HG03439 (cell line): Measurements from ENCODE around the gene TSPYL1.

Source experiments
- ATAC-seq: cut with Tn5 transposase; IDR thresholded peaks from one replicate; pipeline ENCODE4 v1.9.1; 2021; ENCODE audit warnings: mild to moderate bottlenecking, moderate library complexity; ENCODE audit not compliant: unreplicated experiment

TSPYL1 gene

DNA sequence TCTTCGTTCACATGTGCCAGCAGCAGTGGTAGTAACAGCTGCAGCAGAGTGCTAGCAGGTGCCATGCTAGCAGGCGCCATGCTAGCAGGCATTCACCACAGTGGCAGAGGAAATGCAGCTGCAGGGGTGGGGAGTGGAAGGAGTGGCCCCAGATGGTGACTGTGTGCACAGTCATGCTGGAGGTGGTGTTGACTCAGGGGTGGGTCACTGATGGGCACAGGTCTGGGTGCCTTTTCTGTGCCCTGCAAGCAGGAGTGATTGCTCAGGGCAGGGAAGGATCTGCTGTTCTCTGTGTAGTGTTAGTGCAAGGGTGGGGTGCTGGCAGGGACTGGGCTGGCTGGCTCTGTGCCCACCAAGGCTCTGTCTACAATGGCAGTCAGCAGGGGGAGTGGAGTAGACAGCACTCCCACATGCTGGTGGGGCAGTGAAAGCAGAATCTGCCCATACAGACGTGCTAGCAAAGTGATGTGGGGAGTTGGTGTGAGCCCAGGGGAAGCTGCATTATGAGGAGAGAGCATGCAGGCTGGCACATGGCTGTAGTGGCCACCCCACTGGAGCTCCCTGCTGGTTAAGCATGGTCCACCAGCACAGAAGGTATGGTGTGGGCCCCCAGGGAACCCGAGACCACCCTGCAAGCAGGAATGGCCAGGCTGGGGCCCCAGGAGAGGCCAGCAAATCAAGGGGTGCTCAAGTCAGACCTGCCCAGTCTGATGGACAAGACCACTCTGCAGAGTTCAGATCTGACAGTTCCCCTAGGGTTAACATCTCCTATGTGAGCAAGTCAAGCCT is 14.5 kb downstream of the TSPYL1 start:
- no peak for ATAC-seq

DNA sequence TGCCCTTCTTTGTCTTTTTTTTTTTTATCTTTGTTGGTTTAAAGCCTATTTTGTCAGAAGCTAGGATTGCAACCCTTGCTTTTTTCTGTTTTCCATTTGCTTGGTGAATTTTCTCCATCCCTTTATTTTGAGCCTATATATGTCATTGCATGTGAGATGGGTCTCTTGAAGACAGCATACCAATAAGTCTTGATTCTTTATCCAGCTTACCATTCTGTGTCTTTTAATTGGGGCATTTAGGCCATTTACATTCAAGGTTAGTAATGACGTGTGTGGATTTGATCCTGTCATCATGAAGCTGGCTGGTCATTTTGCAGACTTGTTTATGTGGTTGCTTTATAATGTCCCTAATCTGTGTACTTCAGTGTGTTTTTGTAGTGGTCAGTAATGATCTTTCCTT is 16.4 kb downstream of the TSPYL1 start:
- ATAC-seq: no peak

DNA sequence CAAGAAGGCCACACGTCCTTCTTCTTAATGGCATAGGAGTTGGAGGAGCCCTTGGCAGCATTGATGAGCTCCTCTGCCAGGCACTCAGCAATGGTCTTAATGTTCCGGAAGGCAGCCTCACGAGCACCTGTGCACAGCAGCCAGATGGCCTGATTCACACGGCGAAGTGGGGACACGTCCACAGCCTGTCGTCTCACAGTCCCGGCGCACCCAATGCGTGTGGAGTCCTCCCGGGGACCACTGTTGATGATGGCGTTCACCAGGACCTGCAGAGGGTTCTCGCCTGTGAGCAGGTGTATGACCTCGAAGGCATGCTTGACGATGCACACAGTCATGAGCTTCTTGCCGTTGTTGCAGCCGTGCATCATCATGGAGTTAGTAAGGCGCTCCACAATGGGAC is 21.2 kb downstream of the TSPYL1 start:
- no peak for ATAC-seq

DNA sequence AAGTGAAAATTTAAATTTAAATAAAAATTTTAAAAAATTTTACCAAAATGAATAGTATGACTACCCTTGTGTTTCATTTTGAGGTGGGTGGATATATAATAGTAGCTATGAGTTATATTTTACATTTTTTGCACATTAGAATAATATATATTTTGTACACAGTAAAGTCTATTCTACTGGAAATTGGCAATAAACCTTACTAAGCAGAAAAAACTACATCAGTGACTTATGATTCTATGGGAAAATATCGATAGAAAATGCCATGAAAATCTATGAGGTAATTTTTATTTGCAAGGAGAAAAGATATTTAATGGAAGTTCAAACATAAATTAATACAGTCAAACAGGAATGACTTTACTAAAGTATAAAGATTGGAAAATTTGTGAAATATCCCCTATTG is 23.0 kb downstream of the TSPYL1 start:
- ATAC-seq: no peak

DNA sequence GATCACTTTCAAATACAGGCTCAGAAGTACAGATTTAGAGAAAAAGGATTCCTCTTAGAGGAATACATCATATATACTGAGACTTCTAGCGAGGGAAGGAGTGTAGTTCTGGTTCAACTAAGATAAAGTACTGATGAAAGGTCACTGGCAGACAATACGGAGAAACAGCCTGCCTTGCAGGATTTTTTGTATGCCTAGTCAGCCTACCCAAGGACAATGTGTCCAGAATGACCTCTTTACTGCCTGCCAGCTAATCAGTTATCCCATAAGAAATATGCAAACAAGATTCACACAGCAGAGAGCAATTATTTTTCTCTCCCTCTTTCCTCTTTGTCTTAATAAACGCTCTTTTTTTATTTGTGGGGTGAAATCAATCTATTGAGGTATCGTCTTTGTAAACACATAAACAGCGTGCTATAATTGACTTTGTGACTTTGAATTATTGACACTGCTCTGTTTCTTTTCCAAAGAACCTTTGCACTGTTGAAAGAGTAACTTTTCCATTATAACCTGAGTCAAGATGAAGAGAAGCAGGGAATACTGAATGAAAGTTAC is 24.4 kb downstream of the TSPYL1 start:
- ATAC-seq: no peak

DNA sequence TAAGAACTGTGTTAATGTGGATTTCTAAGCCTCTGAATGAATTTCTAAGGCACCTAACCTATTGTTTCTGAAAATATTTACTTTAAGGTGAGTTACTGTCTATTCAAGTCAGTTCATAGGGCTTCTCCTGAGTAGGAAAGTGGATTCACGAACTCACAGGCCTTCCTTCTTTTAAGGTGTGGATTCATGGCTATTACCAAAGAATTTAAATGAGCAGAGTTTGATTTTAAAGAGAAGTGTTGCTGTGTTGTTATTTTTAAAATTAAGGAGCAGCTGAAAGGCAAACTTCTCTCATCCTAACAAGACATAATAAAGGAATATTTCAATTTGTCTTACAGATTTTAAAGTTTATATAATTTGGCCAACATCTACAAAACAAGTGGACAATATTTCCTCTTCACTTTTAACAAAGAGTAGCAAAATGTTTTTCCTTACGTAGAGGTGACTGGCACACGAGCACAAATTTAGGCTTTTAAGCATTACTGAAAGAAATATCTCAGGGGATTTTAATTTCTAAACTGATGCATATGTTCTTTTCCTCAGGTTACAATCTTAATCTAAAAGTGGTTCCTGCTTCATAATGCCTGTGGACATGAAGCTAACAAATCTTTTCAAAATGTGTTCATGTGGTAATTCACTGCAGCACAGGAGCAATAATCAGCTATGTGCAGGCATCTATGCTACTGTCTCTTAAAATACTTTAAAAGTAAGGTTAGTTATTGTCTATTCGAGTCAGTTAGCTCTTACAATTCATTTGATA is 25.3 kb downstream of the TSPYL1 start:
- peak; percentile 35 for ATAC-seq

DNA sequence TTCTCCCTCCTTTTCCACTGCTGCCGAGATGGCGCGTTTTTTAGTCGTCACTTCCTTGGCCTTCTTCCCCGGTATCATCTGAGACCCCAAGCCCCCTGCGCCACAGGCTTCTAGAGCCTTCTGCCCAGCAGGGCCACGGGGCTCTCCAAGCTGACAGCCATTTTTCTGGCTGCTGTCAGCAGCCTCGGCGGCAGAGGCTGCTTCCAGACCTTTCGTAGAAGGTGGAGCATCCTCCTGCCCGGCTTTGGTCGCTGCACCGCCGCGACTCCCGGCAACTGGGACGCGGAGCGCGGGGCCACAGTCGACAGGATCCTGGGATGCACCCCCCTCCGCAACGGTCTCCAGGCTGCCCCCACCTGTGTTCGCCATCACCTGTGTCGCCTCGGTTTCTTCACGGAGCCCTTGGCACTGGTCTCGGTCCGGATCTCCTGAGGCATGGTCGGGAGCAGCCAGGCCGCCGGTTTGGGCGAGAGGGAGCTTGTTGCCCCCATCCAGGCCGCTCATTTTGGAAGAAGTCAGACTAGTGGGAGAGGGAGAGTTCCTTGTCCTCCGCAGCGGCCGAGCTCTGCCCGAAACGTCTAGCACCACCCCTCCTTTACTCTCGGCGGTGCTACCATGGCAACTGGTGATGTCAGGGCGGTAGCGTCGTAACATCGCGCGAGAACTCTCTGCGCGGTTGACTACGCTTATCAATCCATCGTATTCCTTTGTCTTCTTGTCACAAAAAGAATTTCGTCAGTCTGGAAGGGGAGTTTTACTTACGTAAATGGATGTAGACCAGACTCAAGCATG is 26.0 kb downstream of the TSPYL1 start, which contains the start of gene TSPYL4:
Gene TSPYL4, minus strand, starts transcription at position 571 of the 792 bp plus-strand sequence. Its CDS starts 67 bp downstream, at position 504.
- peak; percentile 100 for ATAC-seq

DNA sequence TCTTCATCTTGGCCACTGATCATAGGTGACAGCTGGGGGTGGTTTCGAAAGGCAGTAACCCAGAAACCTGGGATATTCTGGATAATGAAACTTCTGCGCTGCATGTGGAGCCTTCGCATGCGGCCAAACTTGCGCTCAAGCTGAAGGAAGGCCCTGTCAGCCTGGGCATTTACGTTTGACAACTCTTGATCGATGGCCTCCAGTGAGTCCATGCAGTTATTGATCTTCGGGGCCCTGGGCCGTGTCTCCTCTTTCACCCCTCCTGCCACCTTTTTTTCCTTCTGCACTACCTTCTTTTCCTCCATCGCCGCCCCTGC is 26.6 kb downstream of the TSPYL1 start:
- no peak for ATAC-seq

DNA sequence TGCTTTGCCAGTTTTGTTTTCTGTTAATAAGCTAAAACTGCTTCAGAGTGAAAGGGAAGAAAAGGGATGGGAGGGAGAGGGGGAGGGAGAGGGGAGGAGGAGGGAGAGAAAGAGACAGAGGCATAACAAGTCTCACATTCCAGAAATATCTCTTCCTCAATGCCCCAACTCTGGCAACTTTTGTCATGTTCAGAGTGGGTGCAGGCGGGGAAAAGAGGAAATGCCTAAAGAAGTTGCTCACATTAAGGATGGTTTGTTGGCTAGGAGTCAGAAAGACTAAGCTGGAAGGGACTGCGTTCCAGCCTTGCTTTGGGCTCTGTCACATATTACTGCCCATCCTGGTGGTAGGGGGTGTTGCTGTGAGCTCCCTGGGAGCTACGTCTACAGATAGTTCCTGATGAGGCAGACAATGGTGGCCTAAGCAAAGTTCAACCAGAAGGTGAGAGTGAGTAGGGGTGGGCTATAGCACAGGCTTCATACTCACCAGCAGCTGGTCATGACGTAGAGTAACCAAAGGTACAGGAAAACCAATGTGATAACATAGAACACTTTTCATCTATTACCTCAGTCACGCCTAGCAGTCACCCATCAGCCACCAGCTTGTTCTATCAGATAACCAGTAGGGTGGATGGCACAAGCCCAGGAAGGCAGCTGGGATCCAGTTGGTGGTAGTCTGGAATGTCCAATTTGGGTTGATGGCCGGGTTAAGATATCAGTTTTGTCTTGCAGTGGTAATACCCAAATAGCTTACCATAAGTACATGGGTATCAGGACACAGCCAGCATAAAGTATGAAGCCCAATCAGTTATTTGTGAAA is 28.0 kb downstream of the TSPYL1 start:
- ATAC-seq: no peak

DNA sequence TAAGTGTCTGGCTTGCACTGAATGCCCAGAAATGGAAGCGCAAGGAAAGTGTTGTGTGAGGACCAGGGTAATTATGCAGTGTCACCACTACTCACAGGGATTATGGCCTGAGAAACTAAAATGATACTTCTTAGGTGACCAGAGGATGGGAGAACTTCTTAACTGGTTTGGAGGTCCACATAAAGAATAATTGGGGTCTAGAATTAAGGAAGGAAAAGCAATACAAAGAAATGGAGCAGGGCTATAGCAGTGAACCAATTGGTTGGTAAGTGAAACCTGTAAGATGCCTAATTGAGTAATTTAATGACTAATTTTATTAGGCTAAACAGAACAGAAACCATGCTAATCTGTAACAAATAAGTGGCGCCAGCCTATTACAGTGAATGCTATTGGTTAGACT is 31.2 kb downstream of the TSPYL1 start:
- no peak for ATAC-seq

DNA sequence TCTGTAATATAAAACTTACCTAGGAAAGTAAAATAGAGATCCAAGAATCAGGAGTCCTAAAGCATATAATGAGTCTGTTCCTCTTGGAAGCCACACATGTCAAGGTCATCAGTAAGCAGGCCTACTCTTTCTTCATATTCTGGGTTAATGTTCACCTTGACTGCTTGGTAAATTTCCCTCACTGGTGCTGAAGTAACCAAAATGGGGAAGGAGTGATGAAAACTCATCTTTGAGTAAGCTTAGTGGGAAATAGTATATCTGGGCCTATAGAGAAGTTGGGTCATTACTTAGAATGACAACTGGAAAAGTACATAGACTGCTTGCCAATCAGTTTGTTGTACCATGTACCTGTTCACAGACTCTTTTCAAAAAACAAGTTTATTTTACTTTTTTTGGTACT is 32.4 kb downstream of the TSPYL1 start:
- ATAC-seq: no peak

DNA sequence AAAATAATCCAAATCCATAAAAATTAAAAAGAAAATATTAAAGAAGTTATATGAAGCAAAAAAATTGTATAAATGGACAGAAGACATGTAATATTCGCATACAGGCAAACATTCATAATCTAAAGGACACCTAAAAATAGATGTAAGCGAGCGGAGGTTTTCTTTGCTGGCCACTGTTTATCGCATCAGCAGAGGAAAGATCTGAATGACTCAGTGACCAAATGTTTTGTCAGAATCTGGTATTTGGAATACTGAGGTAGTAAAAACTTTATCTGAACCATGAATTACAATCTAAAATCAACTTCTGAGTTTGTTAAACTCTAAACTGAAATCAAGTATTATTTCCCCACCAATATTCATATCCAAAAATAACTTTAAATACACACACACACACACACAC is 33.6 kb downstream of the TSPYL1 start:
- no peak for ATAC-seq

DNA sequence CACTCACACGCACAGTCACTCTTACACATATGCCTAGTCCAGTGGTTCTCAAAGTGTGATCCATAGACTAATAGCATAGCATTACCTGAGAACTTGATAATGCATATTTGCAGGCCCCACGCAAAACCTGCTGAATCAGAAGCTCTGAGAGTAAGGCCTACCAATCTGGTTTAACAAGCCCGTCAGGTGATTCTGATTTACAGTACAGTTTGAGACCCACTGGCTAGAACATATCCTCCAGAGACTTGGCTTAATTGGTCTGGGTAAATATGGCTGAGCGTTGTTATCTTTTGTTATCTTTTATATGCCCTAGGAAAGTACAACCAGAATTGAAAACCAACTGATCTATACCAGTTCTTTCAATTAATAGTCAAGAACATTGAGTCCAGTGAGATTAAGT is 35.4 kb downstream of the TSPYL1 start:
- no peak for ATAC-seq

DNA sequence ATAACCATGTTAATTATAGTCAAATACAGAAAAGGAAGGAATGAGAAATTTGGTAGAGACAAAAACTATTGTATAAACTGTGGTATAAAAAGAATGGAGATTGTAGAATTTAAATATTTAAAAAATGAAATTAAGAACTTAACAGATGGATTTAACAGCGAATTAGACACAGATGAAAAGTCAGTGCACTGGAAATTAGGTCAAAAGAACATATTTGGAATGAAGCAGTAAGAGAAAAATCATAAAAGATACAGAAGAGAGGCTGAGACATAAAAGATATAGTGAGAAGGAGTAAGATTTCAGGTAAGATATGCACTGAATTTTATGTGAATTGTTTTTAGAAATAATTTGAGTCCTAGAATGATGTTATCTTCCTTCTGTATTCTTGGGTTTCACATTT is 39.9 kb downstream of the TSPYL1 start:
- no peak for ATAC-seq

DNA sequence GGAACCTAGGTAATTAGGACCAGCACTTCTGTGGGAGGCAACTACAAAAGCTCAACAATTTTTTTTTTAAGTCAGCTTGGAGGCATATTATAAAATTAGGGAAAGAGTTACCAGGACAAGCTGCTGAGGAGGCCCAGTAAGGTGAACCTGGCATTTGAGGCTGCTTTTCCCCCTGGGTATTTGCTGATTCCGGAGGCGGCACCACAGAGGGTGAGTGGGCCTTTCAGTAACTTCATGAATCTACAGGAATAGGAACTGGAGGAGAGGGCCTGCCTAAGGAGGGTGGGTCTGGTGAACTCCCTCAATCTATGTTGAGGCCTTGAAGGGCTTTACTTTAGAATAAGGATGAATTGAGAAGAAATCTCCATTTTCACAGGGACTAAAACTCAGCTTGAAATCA is 40.5 kb downstream of the TSPYL1 start:
- no peak for ATAC-seq

DNA sequence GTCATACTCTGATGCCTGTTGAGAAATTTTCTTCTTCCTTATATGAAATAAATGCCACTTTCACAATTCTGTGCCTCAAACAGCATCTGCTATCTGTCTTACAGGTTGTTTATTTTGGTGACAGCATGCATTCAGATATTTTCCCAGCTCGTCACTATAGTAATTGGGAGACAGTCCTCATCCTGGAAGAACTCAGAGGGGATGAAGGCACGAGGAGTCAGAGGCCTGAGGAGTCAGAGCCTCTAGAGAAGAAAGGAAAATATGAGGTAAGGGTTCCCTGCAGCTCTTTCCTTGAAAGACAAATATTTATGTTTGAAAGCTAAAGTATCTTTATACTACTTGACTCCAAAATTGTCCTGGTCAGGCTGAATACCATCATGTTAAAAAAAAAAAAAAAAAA is 41.6 kb downstream of the TSPYL1 start:
- no peak for ATAC-seq

DNA sequence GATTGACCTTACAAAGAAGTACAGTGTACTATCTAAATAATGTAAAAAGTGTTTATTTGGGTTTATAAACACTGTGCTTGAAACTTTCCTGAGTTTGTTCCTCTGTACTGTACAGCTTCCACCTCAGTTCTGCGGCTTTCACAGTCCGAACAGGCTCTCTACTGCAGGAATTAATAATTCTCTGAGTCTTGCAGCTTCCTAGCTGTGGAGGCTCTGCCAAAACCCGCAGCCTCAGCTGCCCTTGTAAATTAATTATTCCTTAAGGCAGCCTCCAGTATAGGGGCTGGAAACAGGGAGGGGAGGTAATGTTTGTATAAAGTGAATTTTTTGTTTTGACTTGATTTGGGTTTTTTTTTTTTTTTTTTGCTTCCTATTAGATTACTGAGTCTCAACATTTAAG is 45.0 kb downstream of the TSPYL1 start:
- ATAC-seq: no peak

DNA sequence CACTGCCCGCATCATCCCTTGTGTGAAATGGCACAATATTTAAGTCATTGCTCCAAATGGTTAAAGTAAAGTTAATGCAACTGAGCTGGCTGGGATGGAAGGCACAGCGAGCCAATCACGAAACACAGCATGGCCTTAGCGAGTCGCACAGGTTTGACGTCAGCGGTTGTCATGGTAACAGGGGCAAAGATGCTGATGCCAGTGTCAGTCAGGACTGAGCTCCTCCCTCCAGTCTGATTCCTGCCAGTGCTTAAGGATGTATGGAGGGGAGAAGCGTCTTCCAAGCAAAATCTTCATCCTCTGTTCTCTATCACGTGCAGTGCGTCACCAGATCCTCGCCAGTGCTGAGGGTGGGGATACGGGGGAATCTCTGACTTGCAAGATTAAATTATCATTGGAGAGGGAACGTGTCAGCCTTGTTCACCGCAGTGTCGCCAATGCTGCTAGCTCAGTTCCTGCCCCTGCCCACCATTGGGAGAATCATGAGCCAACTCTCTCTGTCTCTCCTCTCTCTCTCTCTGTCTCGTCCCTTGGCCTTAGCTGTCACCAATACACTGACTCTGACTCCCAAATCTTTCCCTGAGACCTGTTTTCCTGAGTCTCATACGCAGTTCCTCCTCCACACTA is 50.3 kb downstream of the TSPYL1 start:
- ATAC-seq: peak; percentile 95
